ENCODE measurements around the gene TMEM130. TPM values are rescaled to one million over a fixed set of nuclear protein-coding genes. Genes with fewer than 3 reads are reported as not detected.

Gene TMEM130
- total and polyA plus RNA-seq, 2 experiments from 2014 or later: 1.5 to 2.0 TPM

GRCh38 chr7:98917331-98917730, 47.5 kb upstream of the TMEM130 start:
- Mint-ChIP-seq H3K4me1 (no peaks in the 10 kb centered on the region), H3K36me3 (ENCODE audit: low read depth) (peaks cover 78% of the 10 kb centered on the region), H3K27me3 (ENCODE audit: insufficient read depth, low read depth, poor library complexity) (peaks cover 5% of the 10 kb centered on the region), H3K9me3 (no peaks in the 10 kb centered on the region), H3K4me3 (no peak overlapping the region), H3K27ac (no peak overlapping the region)
- H3K4me1 ChIP-seq (ENCODE audit: insufficient read depth): no peaks in the 10 kb centered on the region
- no peak overlapping the region for H3K4me3 ChIP-seq
- H3K27ac ChIP-seq (ENCODE audit: low read depth): no peak overlapping the region
- ATAC-seq: no peak
- no peaks in the 10 kb centered on the region for H3K79me2 ChIP-seq (replicated peaks; ENCODE audit: insufficient read depth)
- no peak overlapping the region for H2AFZ ChIP-seq
- peaks cover 68% of the 10 kb centered on the region for H3K36me3 ChIP-seq (ENCODE audit: insufficient read depth)
- no peak overlapping the region for H3K4me2 ChIP-seq
- TF ChIP-seq ETS1 (IDR thresholded peaks at IDR 0.05) (no peak), EZH2phosphoT487 (IDR thresholded peaks at IDR 0.05; ENCODE audit: unreplicated experiment) (no peak), NANOG (IDR thresholded peaks at IDR 0.05; ENCODE audit: borderline replicate concordance) (no peak), CREB1 (CRISPR knock-in tag; IDR thresholded peaks at IDR 0.05; ENCODE audit: low read depth) (no peak), REST (IDR thresholded peaks at IDR 0.05; ENCODE audit: unreplicated experiment) (no peak), POLR2AphosphoS5 (IDR thresholded peaks at IDR 0.05; ENCODE audit: low read depth) (no peak), ZNF331 (CRISPR knock-in tag; IDR thresholded peaks at IDR 0.05; ENCODE audit: low read depth) (no peak), JUNB (IDR thresholded peaks at IDR 0.05; ENCODE audit: unreplicated experiment) (no peak), STAT1 (IDR thresholded peaks at IDR 0.05; ENCODE audit: unreplicated experiment) (no peak), EZH2 (IDR thresholded peaks at IDR 0.05; ENCODE audit: low read depth, unreplicated experiment) (no peak), ZNF114 (CRISPR knock-in tag; IDR thresholded peaks at IDR 0.05) (no peak), CTCF (conservative IDR thresholded peaks at IDR 0.05; ENCODE audit: low read depth in 2 of 2) (no peak)
- no peaks in the 10 kb centered on the region for H3F3A ChIP-seq (replicated peaks; ENCODE audit: low read depth)
- H4K20me1 ChIP-seq (replicated peaks; ENCODE audit: insufficient read depth): peaks cover 9% of the 10 kb centered on the region; the same call in 1 of the 2 replicates
- H3K27me3 ChIP-seq (ENCODE audit: insufficient read depth): no peaks in the 10 kb centered on the region
- no peak for DNase-seq (ENCODE audit: low spot score)
- no peaks in the 10 kb centered on the region for H3K9me2 ChIP-seq (ENCODE audit: insufficient read depth)
